Measurements from ENCODE around the gene RPL32. TPM values are rescaled to one million over a fixed set of nuclear protein-coding genes. Genes with fewer than 3 reads are reported as not detected.

The RPL32 gene
- polyA plus RNA-seq, 1 of the 3 experiments (the other 2 are of a cell fraction) = 2,311 TPM

- no peaks in the 10 kb centered on the region for H3K27me3 ChIP-seq (ENCODE audit: insufficient read depth)
- H2AFZ ChIP-seq (ENCODE audit: low read depth) = peak overlapping the region; percentile 97
- H3K9me2 ChIP-seq = no peaks in the 10 kb centered on the region
- peak overlapping the region; percentile 48 to 83; a peak in 3 of 4 replicates for H3K27ac ChIP-seq (ENCODE audit: low read depth in 2 of 2, low read length in 1 of 2)
- peaks cover 27 to 32% of the 10 kb centered on the region in 2 experiments for H3K36me3 ChIP-seq (replicated peaks in 1 of 2; ENCODE audit: control insufficient read depth in 1 of 2, insufficient read depth in 2 of 2, low read length in 1 of 2)
- peak overlapping the region in 1 of 2 experiments; percentile 78; a peak in 2 of 4 replicates for H3K4me3 ChIP-seq (ENCODE audit: low read depth in 2 of 2, low read length in 1 of 2)
- H3K9ac ChIP-seq = peak overlapping the region; percentile 94
- H3K9me3 ChIP-seq = no peaks in the 10 kb centered on the region
- TF ChIP-seq ZBTB33 (IDR thresholded peaks at IDR 0.05; ENCODE audit: borderline replicate concordance, low read depth) = no peak
- TF ChIP-seq RXRA (IDR thresholded peaks at IDR 0.05; ENCODE audit: borderline replicate concordance, low read depth) = no peak
- TF ChIP-seq FOXJ3 (CRISPR knock-in tag; IDR thresholded peaks at IDR 0.05) = no peak
- no peak for TF ChIP-seq IRF3 (IDR thresholded peaks at IDR 0.05; ENCODE audit: low read depth, low read length)
- no peak for TF ChIP-seq TAF1 (IDR thresholded peaks at IDR 0.05; ENCODE audit: borderline replicate concordance, low read depth, low read length)
- no peak for TF ChIP-seq USF2 (IDR thresholded peaks at IDR 0.05; ENCODE audit: borderline replicate concordance, low read depth, low read length)
- no peak for TF ChIP-seq JUND (IDR thresholded peaks at IDR 0.05)
- no peak for TF ChIP-seq PBX3 (IDR thresholded peaks at IDR 0.05)
- TF ChIP-seq REST (IDR thresholded peaks at IDR 0.05; ENCODE audit: low read depth, low read length) = no peak
- no peak for TF ChIP-seq CHD2 (IDR thresholded peaks at IDR 0.05; ENCODE audit: low read length, partially characterized antibody)
- TF ChIP-seq ELF1 (IDR thresholded peaks at IDR 0.05) = no peak
- no peak for TF ChIP-seq YY1 (IDR thresholded peaks at IDR 0.05; ENCODE audit: low read depth)
- POLR2A ChIA-PET = interaction anchor here (0.7 to 1.5 kb wide), 7 partner anchors 9 to 178 kb away, joined by 3 to 5 read pairs (median 4); partner anchors contain the start of gene RAF1
- peaks cover 4% of the 10 kb centered on the region for H3F3A ChIP-seq (replicated peaks; ENCODE audit: insufficient read depth)
- peaks cover 37% of the 10 kb centered on the region for H4K20me1 ChIP-seq (ENCODE audit: insufficient read depth)
- peaks cover 44% of the 10 kb centered on the region for H3K79me2 ChIP-seq (ENCODE audit: insufficient read depth)
- peak overlapping the region; percentile 83 for H3K4me2 ChIP-seq
- peaks cover 22 to 29% of the 10 kb centered on the region in 2 experiments; a peak in 3 of 4 replicates for H3K4me1 ChIP-seq (ENCODE audit: control insufficient read depth in 1 of 2, insufficient read depth in 2 of 2, low read depth in 1 of 2, low read length in 1 of 2)
- no peak for DNase-seq
- CTCF ChIA-PET = interaction anchor here (0.6 to 3.4 kb wide), 45 partner anchors 9 to 341 kb away, joined by 3 to 28 read pairs (median 4); no protein-coding TSS in a partner anchor
- WGBS (ENCODE audit: low lambda C conversion rate) = 47% methylated on average over 7 of the region's 7 CpGs
Measured at GRCh38 chr3:12841970-12842328, 584 bp upstream of the RPL32 start.

All from SK-N-SH (cell line).